ENCODE measurements around the gene PHYHD1.

- TF ChIP-seq CTCF (IDR thresholded peaks at IDR 0.05) (no peak), EZH2 (IDR thresholded peaks at IDR 0.05; ENCODE audit: borderline replicate concordance, insufficient read depth, low read depth, low read length, poor library complexity, severe bottlenecking) (no peak)
These were observed 20.4 kb downstream of the PHYHD1 start for GRCh38 chr9:128940946-128941755.

All from B cell (primary cell).